C4-2B (cell line): ENCODE results near the gene GPR162.

Source experiments
- ZFX ChIP-seq: fragments of 450-650 bp; IDR thresholded peaks from 2 replicates; pipeline ENCODE4 v1.6.1; 2017
- TF ChIP-seq, protein P1 (sequence below): fragments of 450-650 bp; conservative IDR thresholded peaks from 2 replicates; pipeline ENCODE4 v1.5.1; 2017; ENCODE audit warnings: mild to moderate bottlenecking

DNA sequence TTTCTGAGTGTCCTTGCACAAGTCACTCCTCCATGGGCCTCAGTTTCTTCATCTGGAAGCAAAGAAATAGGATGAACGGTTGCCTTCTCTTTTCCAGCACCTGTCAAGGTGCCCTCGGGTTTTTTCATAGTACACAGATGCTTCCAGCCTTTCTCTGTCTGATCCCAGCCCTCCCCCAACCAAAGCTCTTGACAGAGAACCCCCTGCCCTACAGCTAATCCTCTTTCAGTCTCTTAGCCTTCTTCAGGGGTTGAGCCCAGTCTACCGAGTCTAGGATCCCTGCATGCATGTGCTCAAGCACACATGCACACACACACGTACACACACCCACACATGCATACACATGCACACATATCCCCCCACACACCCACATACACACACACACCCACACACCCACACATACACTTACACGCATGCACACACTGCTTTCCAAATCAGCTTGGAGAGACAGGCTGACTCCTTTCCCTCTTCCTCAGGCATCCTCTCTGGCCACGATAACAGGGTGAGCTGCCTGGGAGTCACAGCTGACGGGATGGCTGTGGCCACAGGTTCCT is 24.8 kb downstream of the GPR162 start:
- TF ChIP-seq, protein P1, sequence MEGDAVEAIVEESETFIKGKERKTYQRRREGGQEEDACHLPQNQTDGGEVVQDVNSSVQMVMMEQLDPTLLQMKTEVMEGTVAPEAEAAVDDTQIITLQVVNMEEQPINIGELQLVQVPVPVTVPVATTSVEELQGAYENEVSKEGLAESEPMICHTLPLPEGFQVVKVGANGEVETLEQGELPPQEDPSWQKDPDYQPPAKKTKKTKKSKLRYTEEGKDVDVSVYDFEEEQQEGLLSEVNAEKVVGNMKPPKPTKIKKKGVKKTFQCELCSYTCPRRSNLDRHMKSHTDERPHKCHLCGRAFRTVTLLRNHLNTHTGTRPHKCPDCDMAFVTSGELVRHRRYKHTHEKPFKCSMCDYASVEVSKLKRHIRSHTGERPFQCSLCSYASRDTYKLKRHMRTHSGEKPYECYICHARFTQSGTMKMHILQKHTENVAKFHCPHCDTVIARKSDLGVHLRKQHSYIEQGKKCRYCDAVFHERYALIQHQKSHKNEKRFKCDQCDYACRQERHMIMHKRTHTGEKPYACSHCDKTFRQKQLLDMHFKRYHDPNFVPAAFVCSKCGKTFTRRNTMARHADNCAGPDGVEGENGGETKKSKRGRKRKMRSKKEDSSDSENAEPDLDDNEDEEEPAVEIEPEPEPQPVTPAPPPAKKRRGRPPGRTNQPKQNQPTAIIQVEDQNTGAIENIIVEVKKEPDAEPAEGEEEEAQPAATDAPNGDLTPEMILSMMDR: no peak
- no peak for TF ChIP-seq ZFX
